HG03039 (cell line): ENCODE measurements around the gene NUDT2.

Experiments
- ATAC-seq: cut with Tn5 transposase; IDR thresholded peaks from one replicate; pipeline ENCODE4 v1.9.1; 2021; ENCODE audit warnings: mild to moderate bottlenecking, moderate library complexity; ENCODE audit not compliant: unreplicated experiment

The NUDT2 gene

DNA sequence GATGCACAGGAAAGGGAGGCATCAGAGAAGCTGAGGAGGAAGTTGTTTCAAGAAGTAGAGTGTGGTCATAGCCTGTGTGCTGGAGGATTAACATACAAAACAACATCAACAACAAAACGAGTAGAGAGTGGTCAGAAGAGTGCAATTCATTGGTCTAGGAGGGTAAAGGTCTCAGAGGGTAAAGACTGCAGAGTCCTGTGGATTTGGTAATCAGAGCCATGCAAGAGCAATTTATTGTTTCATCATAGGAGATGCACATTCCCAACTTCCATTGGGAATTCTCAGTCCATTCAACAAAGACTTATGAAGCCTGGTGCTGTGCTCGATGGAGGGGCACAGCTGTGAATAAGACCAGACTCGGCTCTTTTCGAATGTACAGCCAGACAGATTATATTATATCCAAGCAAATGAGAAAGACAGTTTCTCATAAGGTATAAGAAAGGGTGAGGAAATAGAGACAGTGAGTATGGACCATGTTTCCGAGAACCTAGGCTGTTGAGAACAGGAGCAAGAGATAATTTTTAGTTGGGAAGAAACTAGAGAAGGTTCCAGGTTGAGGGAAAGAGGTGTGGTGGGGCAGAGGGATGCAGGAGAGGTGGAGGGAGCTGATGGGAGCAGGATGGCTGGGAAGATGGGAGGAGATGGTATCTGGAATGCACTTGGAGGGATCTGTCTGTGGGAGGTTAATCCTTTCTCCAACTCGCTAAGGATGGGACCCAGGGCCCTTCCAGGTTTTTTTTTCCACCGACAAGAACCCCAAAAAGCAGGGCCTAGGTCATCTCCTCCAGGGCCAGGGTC is 55.2 kb downstream of the NUDT2 start:
- no peak for ATAC-seq

DNA sequence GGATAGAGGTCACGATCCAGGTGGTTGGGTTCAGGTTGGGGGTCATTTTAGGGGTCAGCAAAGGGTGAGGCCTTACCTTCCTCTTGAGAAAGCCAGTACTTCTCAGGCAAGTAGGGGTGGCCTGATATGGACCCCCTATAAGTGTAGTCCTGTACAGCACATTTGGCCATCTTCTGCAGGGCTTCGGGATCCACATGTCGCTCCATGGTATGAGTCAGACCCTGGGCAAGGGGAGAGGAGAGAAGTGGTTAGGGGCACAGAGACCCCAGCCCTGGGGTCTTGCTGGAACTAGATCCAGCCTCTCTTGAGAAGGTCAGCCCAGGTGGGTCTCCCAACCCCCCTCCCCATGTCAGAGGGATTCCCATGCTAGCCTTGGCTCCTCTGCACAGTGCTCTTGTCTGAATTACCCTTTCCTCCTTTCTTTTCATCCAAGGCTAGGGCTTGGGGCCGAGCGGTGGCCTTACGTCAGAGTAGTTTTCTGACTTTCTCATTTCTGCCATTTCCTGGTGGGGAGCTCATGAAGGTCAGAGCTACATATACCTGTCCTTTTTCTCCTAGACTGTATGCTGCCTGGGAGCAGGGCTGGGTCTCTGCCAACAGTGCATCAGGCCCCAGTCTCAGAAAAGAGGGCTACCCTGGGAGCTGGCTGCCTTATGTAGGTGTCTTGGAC is 56.3 kb downstream of the NUDT2 start:
- ATAC-seq = no peak

- no peak for ATAC-seq
Observed at GRCh38 chr9:34386656-34387055, 57.3 kb downstream of the NUDT2 start.

DNA sequence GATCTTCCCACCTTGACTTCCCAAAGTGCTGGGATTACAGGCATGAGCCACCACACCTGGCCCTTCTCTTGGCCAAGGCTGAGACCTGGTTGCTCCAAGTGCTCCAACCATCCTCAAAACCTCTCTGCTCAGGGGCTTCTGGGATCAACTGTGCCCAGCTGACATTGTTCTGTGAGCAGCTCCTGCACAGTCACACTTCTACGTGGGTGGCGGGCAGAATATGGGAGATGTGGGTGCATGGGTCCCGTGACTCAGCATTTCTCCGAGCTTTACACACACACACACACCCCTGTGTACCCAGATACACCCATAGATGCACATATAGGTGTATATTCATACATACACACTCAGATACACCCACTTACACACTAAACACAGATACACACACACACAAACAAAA is 57.9 kb downstream of the NUDT2 start:
- no peak for ATAC-seq

- no peak for ATAC-seq
Observed at GRCh38 chr9:34392511-34392910, 63.1 kb downstream of the NUDT2 start.
